Activated B cell treated with CpG ODN at 0.5 μM for 24 hours (primary cell): ENCODE measurements around the gene TTC17. TPM values are rescaled to one million over a fixed set of nuclear protein-coding genes. Genes with fewer than 3 reads are reported as not detected.
A peak's percentile ranks its signal among the peaks of the same experiment; 100 is the strongest.

Experiments used
- ATAC-seq: fragments of 200-7000 bp; cut with Tn5 transposase; one replicate; pipeline ENCODE4 v1.10.0; 2021; ENCODE audit warnings: low read depth, mild to moderate bottlenecking, moderate library complexity
- CTCF ChIA-PET: fragments of 350-600 bp; sonication (Branson Sonifier 250); formaldehyde crosslinking; loops from one replicate; lab custom pipeline; 2021; ENCODE audit warnings: antibody characterized with exemption; lab: Charles Lee
- POLR2A ChIA-PET: fragments of 350-600 bp; sonication (Branson Sonifier 250); formaldehyde crosslinking; loops from one replicate; lab custom pipeline; 2021; ENCODE audit warnings: antibody characterized with exemption; lab: Charles Lee
- DNase-seq: peaks from one replicate; pipeline ENCODE4 v3.0.0; 2022
- H3K27ac Mint-ChIP-seq: one replicate; pipeline ENCODE4 v1.8.0; 2020; ENCODE audit warnings: mixed read lengths
- H3K27me3 Mint-ChIP-seq: one replicate; pipeline ENCODE4 v1.8.0; 2021; ENCODE audit warnings: mixed read lengths
- H3K36me3 Mint-ChIP-seq: one replicate; pipeline ENCODE4 v1.8.0; 2021; ENCODE audit warnings: low read depth, mixed read lengths
- H3K4me1 Mint-ChIP-seq: one replicate; pipeline ENCODE4 v1.8.0; 2021; ENCODE audit warnings: mixed read lengths
- H3K4me3 Mint-ChIP-seq: one replicate; pipeline ENCODE4 v1.8.0; 2020; ENCODE audit warnings: mild to moderate bottlenecking, mixed read lengths
- H3K9me3 Mint-ChIP-seq: one replicate; pipeline ENCODE4 v1.8.0; 2020; ENCODE audit warnings: mixed read lengths
- CTCF ChIP-seq: fragments of 200-600 bp; IDR thresholded peaks from one replicate; pipeline ENCODE4 v1.8.0; 2022; ENCODE audit warnings: antibody characterized with exemption, mild to moderate bottlenecking
- intact Hi-C: fragments of 100-400 bp; cut with micrococcal nuclease; formaldehyde crosslinking; loops from one replicate; pipeline ENCODE4 v1.15.1; 2024
- total RNA-seq: library from RNA; stranded (reverse); gene quantifications from 2 replicates; pipeline ENCODE4 v1.2.3, GENCODE V29; 2022

TTC17 gene
- total RNA-seq, 1 donor from 2014 or later = 127 TPM

- DNase-seq (no peak), ATAC-seq (no peak)
- Mint-ChIP-seq H3K27me3 (no peaks in the 10 kb centered on the region), H3K4me1 (peaks cover 34% of the 10 kb centered on the region), H3K36me3 (peaks cover 16% of the 10 kb centered on the region), H3K4me3 (peak overlapping the region; percentile 99), H3K9me3 (no peaks in the 10 kb centered on the region), H3K27ac (peak overlapping the region; percentile 99)
- no peak for TF ChIP-seq CTCF
- POLR2A ChIA-PET = interaction anchor here (0.7 to 2.6 kb wide), 9 partner anchors 10 to 523 kb away, joined by 3 to 56 read pairs (median 5); partner anchors contain the start of genes ALKBH3, API5 and HSD17B12
- intact Hi-C loops = loop anchor here (1.0 to 5.0 kb wide), 8 partner anchors 18 to 1996 kb away; partner anchors contain the start of genes ACCS, ALKBH3 and HSD17B12
- CTCF ChIA-PET = interaction anchor here (2.0 kb wide), 1 partner anchor 46 kb away, joined by 19 read pairs; the partner anchor contains the start of gene API5
These were observed 380 bp upstream of the TTC17 start for GRCh38 chr11:43358279-43358800.

GRCh38 chr11:43359422-43359818, 700 bp downstream of the TTC17 start:
- H3K27me3 Mint-ChIP-seq = no peaks in the 10 kb centered on the region
- H3K4me3 Mint-ChIP-seq = peak overlapping the region; percentile 99
- CTCF ChIA-PET = interaction anchor here (2.0 kb wide), 1 partner anchor 47 kb away, joined by 19 read pairs; the partner anchor contains the start of gene API5
- DNase-seq (no peak), ATAC-seq (peak; percentile 25)
- peaks cover 40% of the 10 kb centered on the region for H3K4me1 Mint-ChIP-seq
- intact Hi-C loops = loop anchor here (1.0 to 5.0 kb wide), 6 partner anchors 8 to 1995 kb away; partner anchors contain the start of gene ACCS
- no peaks in the 10 kb centered on the region for H3K9me3 Mint-ChIP-seq
- peaks cover 24% of the 10 kb centered on the region for H3K36me3 Mint-ChIP-seq
- H3K27ac Mint-ChIP-seq = peak overlapping the region; percentile 99
- TF ChIP-seq CTCF = no peak
- POLR2A ChIA-PET = interaction anchor here (0.9 to 2.6 kb wide), 7 partner anchors 9 to 522 kb away, joined by 3 to 56 read pairs (median 7); partner anchors contain the start of genes ALKBH3, API5 and HSD17B12

GRCh38 chr11:43360361-43361032, 1.8 kb downstream of the TTC17 start:
- peak overlapping the region; percentile 99 for H3K27ac Mint-ChIP-seq
- H3K9me3 Mint-ChIP-seq = no peaks in the 10 kb centered on the region
- H3K4me1 Mint-ChIP-seq = peaks cover 40% of the 10 kb centered on the region
- ChIA-PET POLR2A (no interaction called here), CTCF (no interaction called here)
- ATAC-seq (no peak), DNase-seq (no peak)
- peaks cover 27% of the 10 kb centered on the region for H3K36me3 Mint-ChIP-seq
- TF ChIP-seq CTCF = no peak
- intact Hi-C loops = no loop called here
- peak overlapping the region; percentile 99 for H3K4me3 Mint-ChIP-seq
- no peaks in the 10 kb centered on the region for H3K27me3 Mint-ChIP-seq

- Mint-ChIP-seq H3K9me3 (no peaks in the 10 kb centered on the region), H3K27me3 (no peaks in the 10 kb centered on the region), H3K4me1 (peaks cover 36% of the 10 kb centered on the region), H3K4me3 (no peak overlapping the region), H3K36me3 (peaks cover 59% of the 10 kb centered on the region), H3K27ac (peak overlapping the region; percentile 21)
- POLR2A ChIA-PET = no interaction called here
- ATAC-seq = no peak
- CTCF ChIA-PET = interaction anchor here (0.6 to 2.1 kb wide), 2 partner anchors 54 to 485 kb away, joined by 3 to 8 read pairs; partner anchors contain the start of gene API5
- intact Hi-C loops = loop anchor here (1.0 kb wide), 1 partner anchor 7 kb away; no protein-coding TSS in a partner anchor
- no peak for TF ChIP-seq CTCF
- no peak for DNase-seq
These were observed 8.0 kb downstream of the TTC17 start for GRCh38 chr11:43366677-43367076.
